NCI-H82 treated with DMSO at 0.1 percent for 48 hours (cell line): ENCODE data around the gene FSTL5.
"Not testable (repeated sequence)": the region's sequence is repeated elsewhere in the genome, so short reads cannot be mapped to it uniquely, and the experiment has no call there.

Experiments
- DNase-seq: peaks from one replicate; lab custom pipeline; 2025; ENCODE audit not compliant: unreplicated experiment; lab: John Stamatoyannopoulos, UW

Gene FSTL5

GRCh38 chr4:162163892-162164759, at the start of gene FSTL5:
FSTL5 (minus strand) TSS chr4:162164000; CDS start chr4:162111396, 52,604 bp downstream.
- peak; percentile 84 for DNase-seq

GRCh38 chr4:162209706-162210105, 45.9 kb upstream of the FSTL5 start:
- no peak for DNase-seq

- not testable (repeated sequence) for DNase-seq
Measured at GRCh38 chr4:162203478-162203877, 39.7 kb upstream of the FSTL5 start.

GRCh38 chr4:162201673-162202072, 37.9 kb upstream of the FSTL5 start:
- no peak for DNase-seq

- DNase-seq: no peak
Measured at GRCh38 chr4:162170509-162170908, 6.7 kb upstream of the FSTL5 start.

- DNase-seq: no peak
Measured at GRCh38 chr4:162164906-162165510, 1.2 kb upstream of the FSTL5 start.

GRCh38 chr4:162162672-162163071, 1.1 kb downstream of the FSTL5 start:
- no peak for DNase-seq

- no peak for DNase-seq
Measured at GRCh38 chr4:162157241-162157640, 6.6 kb downstream of the FSTL5 start.

- DNase-seq: peak; percentile 19
Measured at GRCh38 chr4:162154862-162155540, 8.8 kb downstream of the FSTL5 start.

GRCh38 chr4:162151850-162152249, 11.9 kb downstream of the FSTL5 start:
- no peak for DNase-seq

- DNase-seq: no peak
Measured at GRCh38 chr4:162151386-162151785, 12.4 kb downstream of the FSTL5 start.

- DNase-seq: no peak
Measured at GRCh38 chr4:162149644-162150043, 14.2 kb downstream of the FSTL5 start.

- DNase-seq: no peak
Measured at GRCh38 chr4:162140051-162140683, 23.6 kb downstream of the FSTL5 start.

- DNase-seq: no peak
Measured at GRCh38 chr4:162139412-162139811, 24.4 kb downstream of the FSTL5 start.

- DNase-seq: no peak
Measured at GRCh38 chr4:162131256-162131655, 32.5 kb downstream of the FSTL5 start.

GRCh38 chr4:162126729-162127128, 37.1 kb downstream of the FSTL5 start:
- peak; percentile 65 for DNase-seq

GRCh38 chr4:162117051-162117450, 46.7 kb downstream of the FSTL5 start:
- DNase-seq: peak; percentile 88

- DNase-seq: peak; percentile 59
Measured at GRCh38 chr4:162116095-162116779, 47.6 kb downstream of the FSTL5 start.

- peak; percentile 75 for DNase-seq
Measured at GRCh38 chr4:162115333-162115732, 48.5 kb downstream of the FSTL5 start.

GRCh38 chr4:162111078-162111477, 52.7 kb downstream of the FSTL5 start:
- DNase-seq: peak; percentile 55
